RPMI8226 (cell line): Measurements from ENCODE around the gene ANXA5.
"Not testable (repeated sequence)": the region's sequence is repeated elsewhere in the genome, so short reads cannot be mapped to it uniquely, and the experiment has no call there.

Source experiments
- DNase-seq: peaks from one replicate; pipeline ENCODE4 v3.0.0-alpha.2; 2015

ANXA5 gene

GRCh38 chr4:121696581-121697461 lies at the start of gene ANXA5:
ANXA5 (minus strand) TSS chr4:121696980; CDS start chr4:121696589, 391 bp downstream.
- peak; percentile 85 for DNase-seq

- DNase-seq = no peak
Measured at GRCh38 chr4:121742794-121743193, 46.0 kb upstream of the ANXA5 start.

- DNase-seq = no peak
Measured at GRCh38 chr4:121741751-121742150, 45.0 kb upstream of the ANXA5 start.

GRCh38 chr4:121740796-121741409 lies 44.1 kb upstream of the ANXA5 start:
- no peak for DNase-seq

GRCh38 chr4:121739575-121739974 lies 42.8 kb upstream of the ANXA5 start:
- DNase-seq = no peak

- no peak for DNase-seq
Measured at GRCh38 chr4:121738780-121739535, 42.2 kb upstream of the ANXA5 start.

- DNase-seq = no peak
Measured at GRCh38 chr4:121737846-121738554, 41.2 kb upstream of the ANXA5 start.

GRCh38 chr4:121736735-121737351 lies 40.1 kb upstream of the ANXA5 start:
- peak; percentile 41 for DNase-seq

GRCh38 chr4:121734571-121734970 lies 37.8 kb upstream of the ANXA5 start:
- DNase-seq = no peak

GRCh38 chr4:121733942-121734341 lies 37.2 kb upstream of the ANXA5 start:
- DNase-seq = no peak

- DNase-seq = not testable (repeated sequence)
Measured at GRCh38 chr4:121729753-121730152, 33.0 kb upstream of the ANXA5 start.

- DNase-seq = no peak
Measured at GRCh38 chr4:121728798-121729226, 32.0 kb upstream of the ANXA5 start.

- DNase-seq = no peak
Measured at GRCh38 chr4:121728066-121728465, 31.3 kb upstream of the ANXA5 start.

GRCh38 chr4:121726642-121727268 lies 30.0 kb upstream of the ANXA5 start:
- peak; percentile 30 for DNase-seq

GRCh38 chr4:121724671-121725070 lies 27.9 kb upstream of the ANXA5 start:
- DNase-seq = no peak

- DNase-seq = no peak
Measured at GRCh38 chr4:121721700-121722099, 24.9 kb upstream of the ANXA5 start.

- DNase-seq = no peak
Measured at GRCh38 chr4:121720109-121720508, 23.3 kb upstream of the ANXA5 start.

GRCh38 chr4:121717680-121718237 lies 21.0 kb upstream of the ANXA5 start:
- DNase-seq = no peak

- no peak for DNase-seq
Measured at GRCh38 chr4:121714548-121714947, 17.8 kb upstream of the ANXA5 start.

GRCh38 chr4:121712783-121713182 lies 16.0 kb upstream of the ANXA5 start:
- DNase-seq = no peak

GRCh38 chr4:121712001-121712651 lies 15.3 kb upstream of the ANXA5 start:
- no peak for DNase-seq
